ENCODE measurements around the gene SDK2.

- TF ChIP-seq CTCF (IDR thresholded peaks at IDR 0.05; ENCODE audit: low read length) (no peak), EZH2 (optimal IDR thresholded peaks at IDR 0.05; ENCODE audit: low read depth, low read length) (no peak), EZH2phosphoT487 (IDR thresholded peaks at IDR 0.05; ENCODE audit: low read length) (no peak)
Measured at GRCh38 chr17:73391331-73392265, 252.6 kb downstream of the SDK2 start.

All from MM.1S (cell line).